ENCODE data around the gene EPB41L4B. TPM values are rescaled to one million over a fixed set of nuclear protein-coding genes. Genes with fewer than 3 reads are reported as not detected.

The EPB41L4B gene
- total RNA-seq, 1 donor from 2014 or later: 6.8 TPM

DNA sequence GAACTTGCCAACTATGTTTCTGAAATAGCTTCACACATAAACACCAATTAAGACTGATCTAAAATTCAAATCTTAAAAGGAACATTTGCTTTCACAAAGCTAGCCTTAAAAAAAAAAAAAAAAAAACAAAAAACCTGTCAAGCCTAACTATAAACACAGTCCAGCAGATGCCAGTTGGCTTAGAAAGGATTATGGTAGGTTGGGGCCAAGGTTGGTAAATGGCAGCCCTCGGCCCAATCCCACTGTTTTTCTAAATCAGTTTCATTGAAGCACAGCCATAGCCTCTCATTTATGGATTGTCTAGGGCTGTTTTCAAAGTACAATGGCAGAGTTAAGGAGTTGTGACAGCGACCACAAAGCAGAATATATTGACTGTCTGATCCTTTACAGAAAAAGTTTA, 78.1 kb downstream of the EPB41L4B start:
- Histone ChIP-seq H3K4me3 (ENCODE audit: low read length in 3 of 3) (no peak overlapping the region), H3K9me3 (ENCODE audit: control insufficient read depth in 3 of 3, low read length in 3 of 3) (no peaks in the 10 kb centered on the region), H3K9ac (ENCODE audit: low read depth in 1 of 3, low read length in 3 of 3) (no peak overlapping the region), H3K27me3 (ENCODE audit: control insufficient read depth in 3 of 3, insufficient read depth in 3 of 3, low read length in 3 of 3) (peaks cover 0 to 3% (median 0%) of the 10 kb centered on the region in 3 donors), H3K4me1 (ENCODE audit: control insufficient read depth in 3 of 3, insufficient read depth in 3 of 3, low read length in 3 of 3) (peaks cover 0 to 6% (median 0%) of the 10 kb centered on the region in 3 donors), H3K27ac (ENCODE audit: low read depth, low read length) (no peak overlapping the region), H3K36me3 (ENCODE audit: control insufficient read depth in 3 of 3, insufficient read depth in 3 of 3, low read length in 3 of 3) (no peaks in the 10 kb centered on the region)

- Histone ChIP-seq H3K4me1 (ENCODE audit: control insufficient read depth in 3 of 3, insufficient read depth in 3 of 3, low read length in 3 of 3) (peaks cover 0 to 6% (median 0%) of the 10 kb centered on the region in 3 donors), H3K36me3 (ENCODE audit: control insufficient read depth in 3 of 3, insufficient read depth in 3 of 3, low read length in 3 of 3) (no peaks in the 10 kb centered on the region), H3K27me3 (ENCODE audit: control insufficient read depth in 3 of 3, insufficient read depth in 3 of 3, low read length in 3 of 3) (peaks cover 0 to 3% (median 0%) of the 10 kb centered on the region in 3 donors), H3K9ac (ENCODE audit: low read depth in 1 of 3, low read length in 3 of 3) (peak overlapping the region in 1 of 3 donors; percentile 24), H3K4me3 (ENCODE audit: low read length in 3 of 3) (no peak overlapping the region), H3K27ac (ENCODE audit: low read depth, low read length) (no peak overlapping the region), H3K9me3 (ENCODE audit: control insufficient read depth in 3 of 3, low read length in 3 of 3) (no peaks in the 10 kb centered on the region)
Measured at GRCh38 chr9:109242014-109242413, 78.8 kb downstream of the EPB41L4B start.

- no peak overlapping the region for H3K9ac ChIP-seq (ENCODE audit: low read depth in 1 of 3, low read length in 3 of 3)
- no peaks in the 10 kb centered on the region for H3K36me3 ChIP-seq (ENCODE audit: control insufficient read depth in 3 of 3, insufficient read depth in 3 of 3, low read length in 3 of 3)
- peaks cover 0 to 6% (median 0%) of the 10 kb centered on the region in 3 donors for H3K4me1 ChIP-seq (ENCODE audit: control insufficient read depth in 3 of 3, insufficient read depth in 3 of 3, low read length in 3 of 3)
- H3K27me3 ChIP-seq (ENCODE audit: control insufficient read depth in 3 of 3, insufficient read depth in 3 of 3, low read length in 3 of 3): peaks cover 0 to 3% (median 0%) of the 10 kb centered on the region in 3 donors
- H3K4me3 ChIP-seq (ENCODE audit: low read length in 3 of 3): no peak overlapping the region
- H3K27ac ChIP-seq (ENCODE audit: low read depth, low read length): no peak overlapping the region
- H3K9me3 ChIP-seq (ENCODE audit: control insufficient read depth in 3 of 3, low read length in 3 of 3): no peaks in the 10 kb centered on the region
Measured at GRCh38 chr9:109241207-109241606, 79.7 kb downstream of the EPB41L4B start.

GRCh38 chr9:109239240-109239639, 81.6 kb downstream of the EPB41L4B start:
- Histone ChIP-seq H3K9ac (ENCODE audit: low read depth in 1 of 3, low read length in 3 of 3) (no peak overlapping the region), H3K27me3 (ENCODE audit: control insufficient read depth in 3 of 3, insufficient read depth in 3 of 3, low read length in 3 of 3) (peaks cover 0 to 3% (median 0%) of the 10 kb centered on the region in 3 donors), H3K27ac (ENCODE audit: low read depth, low read length) (no peak overlapping the region), H3K9me3 (ENCODE audit: control insufficient read depth in 3 of 3, low read length in 3 of 3) (no peaks in the 10 kb centered on the region), H3K36me3 (ENCODE audit: control insufficient read depth in 3 of 3, insufficient read depth in 3 of 3, low read length in 3 of 3) (no peaks in the 10 kb centered on the region), H3K4me1 (ENCODE audit: control insufficient read depth in 3 of 3, insufficient read depth in 3 of 3, low read length in 3 of 3) (no peaks in the 10 kb centered on the region), H3K4me3 (ENCODE audit: low read length in 3 of 3) (no peak overlapping the region)

DNA sequence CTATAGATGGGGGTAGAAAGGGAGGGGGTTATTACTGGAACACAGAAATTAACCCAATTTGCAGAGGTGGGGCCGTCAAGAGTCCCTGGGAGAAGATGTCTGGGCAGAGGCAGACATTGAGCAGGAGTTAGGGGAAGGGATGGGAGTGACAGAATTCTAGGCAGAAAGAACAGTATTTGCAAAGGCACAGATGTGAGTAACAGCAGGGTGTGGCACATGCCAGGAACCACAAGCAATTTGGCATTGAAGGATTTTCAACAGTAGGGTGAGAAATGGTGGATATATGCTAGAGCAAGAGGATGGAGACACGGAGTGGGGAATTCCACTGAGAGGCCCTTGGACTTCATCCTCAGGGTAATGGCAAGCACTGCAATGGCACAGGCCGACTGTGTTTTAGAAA, 82.2 kb downstream of the EPB41L4B start:
- Histone ChIP-seq H3K27me3 (ENCODE audit: control insufficient read depth in 3 of 3, insufficient read depth in 3 of 3, low read length in 3 of 3) (no peaks in the 10 kb centered on the region), H3K27ac (ENCODE audit: low read depth, low read length) (no peak overlapping the region), H3K9me3 (ENCODE audit: control insufficient read depth in 3 of 3, low read length in 3 of 3) (no peaks in the 10 kb centered on the region), H3K9ac (ENCODE audit: low read depth in 1 of 3, low read length in 3 of 3) (no peak overlapping the region), H3K4me3 (ENCODE audit: low read length in 3 of 3) (no peak overlapping the region), H3K4me1 (ENCODE audit: control insufficient read depth in 3 of 3, insufficient read depth in 3 of 3, low read length in 3 of 3) (no peaks in the 10 kb centered on the region), H3K36me3 (ENCODE audit: control insufficient read depth in 3 of 3, insufficient read depth in 3 of 3, low read length in 3 of 3) (no peaks in the 10 kb centered on the region)

- Histone ChIP-seq H3K36me3 (ENCODE audit: control insufficient read depth in 3 of 3, insufficient read depth in 3 of 3, low read length in 3 of 3) (no peaks in the 10 kb centered on the region), H3K27ac (ENCODE audit: low read depth, low read length) (no peak overlapping the region), H3K4me1 (ENCODE audit: control insufficient read depth in 3 of 3, insufficient read depth in 3 of 3, low read length in 3 of 3) (no peaks in the 10 kb centered on the region), H3K9ac (ENCODE audit: low read depth in 1 of 3, low read length in 3 of 3) (no peak overlapping the region), H3K9me3 (ENCODE audit: control insufficient read depth in 3 of 3, low read length in 3 of 3) (no peaks in the 10 kb centered on the region), H3K27me3 (ENCODE audit: control insufficient read depth in 3 of 3, insufficient read depth in 3 of 3, low read length in 3 of 3) (peaks cover 0 to 2% (median 0%) of the 10 kb centered on the region in 3 donors), H3K4me3 (ENCODE audit: low read length in 3 of 3) (no peak overlapping the region)
Measured at GRCh38 chr9:109238125-109238524, 82.7 kb downstream of the EPB41L4B start.

- Histone ChIP-seq H3K27ac (ENCODE audit: low read depth, low read length) (no peak overlapping the region), H3K9me3 (ENCODE audit: control insufficient read depth in 3 of 3, low read length in 3 of 3) (no peaks in the 10 kb centered on the region), H3K27me3 (ENCODE audit: control insufficient read depth in 3 of 3, insufficient read depth in 3 of 3, low read length in 3 of 3) (peaks cover 0 to 17% (median 2%) of the 10 kb centered on the region in 3 donors), H3K36me3 (ENCODE audit: control insufficient read depth in 3 of 3, insufficient read depth in 3 of 3, low read length in 3 of 3) (no peaks in the 10 kb centered on the region), H3K4me1 (ENCODE audit: control insufficient read depth in 3 of 3, insufficient read depth in 3 of 3, low read length in 3 of 3) (no peaks in the 10 kb centered on the region), H3K9ac (ENCODE audit: low read depth in 1 of 3, low read length in 3 of 3) (no peak overlapping the region), H3K4me3 (ENCODE audit: low read length in 3 of 3) (no peak overlapping the region)
Measured at GRCh38 chr9:109232449-109233237, 88.2 kb downstream of the EPB41L4B start.

- no peaks in the 10 kb centered on the region for H3K4me1 ChIP-seq (ENCODE audit: control insufficient read depth in 3 of 3, insufficient read depth in 3 of 3, low read length in 3 of 3)
- H3K9me3 ChIP-seq (ENCODE audit: control insufficient read depth in 3 of 3, low read length in 3 of 3): no peaks in the 10 kb centered on the region
- H3K36me3 ChIP-seq (ENCODE audit: control insufficient read depth in 3 of 3, insufficient read depth in 3 of 3, low read length in 3 of 3): no peaks in the 10 kb centered on the region
- no peak overlapping the region for H3K4me3 ChIP-seq (ENCODE audit: low read length in 3 of 3)
- H3K9ac ChIP-seq (ENCODE audit: low read depth in 1 of 3, low read length in 3 of 3): no peak overlapping the region
- H3K27ac ChIP-seq (ENCODE audit: low read depth, low read length): no peak overlapping the region
- H3K27me3 ChIP-seq (ENCODE audit: control insufficient read depth in 3 of 3, insufficient read depth in 3 of 3, low read length in 3 of 3): peaks cover 0 to 17% (median 2%) of the 10 kb centered on the region in 3 donors
Measured at GRCh38 chr9:109231593-109231992, 89.3 kb downstream of the EPB41L4B start.

DNA sequence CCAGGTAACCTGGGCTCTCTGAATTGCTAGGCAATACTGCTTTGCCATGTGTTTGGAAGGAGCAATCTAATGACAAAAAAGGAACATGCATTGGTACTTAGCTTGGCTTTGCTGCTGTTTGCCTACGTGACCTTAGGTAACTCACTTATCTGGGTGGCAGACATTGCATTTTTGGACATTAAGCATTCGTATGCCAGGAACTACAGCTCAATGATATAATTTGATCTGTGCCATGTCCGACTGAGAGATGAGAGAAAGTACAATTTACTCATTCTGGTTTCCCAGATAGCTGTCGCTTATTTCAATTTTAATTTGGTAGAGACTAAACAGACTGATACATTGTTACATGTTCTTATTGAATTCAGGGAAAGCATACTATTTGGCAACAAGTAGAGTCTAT, 90.6 kb downstream of the EPB41L4B start:
- Histone ChIP-seq H3K27ac (ENCODE audit: low read depth, low read length) (no peak overlapping the region), H3K4me3 (ENCODE audit: low read length in 3 of 3) (no peak overlapping the region), H3K27me3 (ENCODE audit: control insufficient read depth in 3 of 3, insufficient read depth in 3 of 3, low read length in 3 of 3) (peaks cover 0 to 17% (median 2%) of the 10 kb centered on the region in 3 donors), H3K4me1 (ENCODE audit: control insufficient read depth in 3 of 3, insufficient read depth in 3 of 3, low read length in 3 of 3) (no peaks in the 10 kb centered on the region), H3K9me3 (ENCODE audit: control insufficient read depth in 3 of 3, low read length in 3 of 3) (no peaks in the 10 kb centered on the region), H3K9ac (ENCODE audit: low read depth in 1 of 3, low read length in 3 of 3) (no peak overlapping the region), H3K36me3 (ENCODE audit: control insufficient read depth in 3 of 3, insufficient read depth in 3 of 3, low read length in 3 of 3) (no peaks in the 10 kb centered on the region)

- Histone ChIP-seq H3K4me1 (ENCODE audit: control insufficient read depth in 3 of 3, insufficient read depth in 3 of 3, low read length in 3 of 3) (no peaks in the 10 kb centered on the region), H3K9me3 (ENCODE audit: control insufficient read depth in 3 of 3, low read length in 3 of 3) (no peaks in the 10 kb centered on the region), H3K27me3 (ENCODE audit: control insufficient read depth in 3 of 3, insufficient read depth in 3 of 3, low read length in 3 of 3) (peaks cover 0 to 17% (median 2%) of the 10 kb centered on the region in 3 donors), H3K9ac (ENCODE audit: low read depth in 1 of 3, low read length in 3 of 3) (no peak overlapping the region), H3K27ac (ENCODE audit: low read depth, low read length) (no peak overlapping the region), H3K4me3 (ENCODE audit: low read length in 3 of 3) (no peak overlapping the region), H3K36me3 (ENCODE audit: control insufficient read depth in 3 of 3, insufficient read depth in 3 of 3, low read length in 3 of 3) (no peaks in the 10 kb centered on the region)
Measured at GRCh38 chr9:109229682-109230081, 91.2 kb downstream of the EPB41L4B start.
